ENCODE results near the gene SLC25A24.
"Not testable (repeated sequence)": the region's sequence is repeated elsewhere in the genome, so short reads cannot be mapped to it uniquely, and the experiment has no call there.

The SLC25A24 gene

GRCh38 chr1:108133148-108133547, 67.0 kb downstream of the SLC25A24 start:
- not testable (repeated sequence) for DNase-seq

- not testable (repeated sequence) for DNase-seq
These were observed 67.8 kb downstream of the SLC25A24 start for GRCh38 chr1:108132367-108132766.

GRCh38 chr1:108131281-108131680, 68.9 kb downstream of the SLC25A24 start:
- not testable (repeated sequence) for DNase-seq

- no peak for DNase-seq
These were observed 69.3 kb downstream of the SLC25A24 start for GRCh38 chr1:108130794-108131193.

GRCh38 chr1:108129999-108130398, 70.1 kb downstream of the SLC25A24 start:
- DNase-seq, result no peak

- DNase-seq, result no peak
These were observed 74.6 kb downstream of the SLC25A24 start for GRCh38 chr1:108125312-108126138.

GRCh38 chr1:108124622-108125311, 75.4 kb downstream of the SLC25A24 start:
- DNase-seq, result no peak

GRCh38 chr1:108124023-108124422, 76.1 kb downstream of the SLC25A24 start:
- DNase-seq, result no peak

- DNase-seq, result no peak
These were observed 78.6 kb downstream of the SLC25A24 start for GRCh38 chr1:108121358-108122143.

GRCh38 chr1:108120163-108120562, 80.0 kb downstream of the SLC25A24 start:
- no peak for DNase-seq

- no peak for DNase-seq
These were observed 80.6 kb downstream of the SLC25A24 start for GRCh38 chr1:108119500-108119899.

- DNase-seq, result no peak
These were observed 81.9 kb downstream of the SLC25A24 start for GRCh38 chr1:108117945-108118902.

- DNase-seq, result no peak
These were observed 82.9 kb downstream of the SLC25A24 start for GRCh38 chr1:108117237-108117636.

- no peak for DNase-seq
These were observed 86.0 kb downstream of the SLC25A24 start for GRCh38 chr1:108114033-108114599.

- DNase-seq, result no peak
These were observed 86.6 kb downstream of the SLC25A24 start for GRCh38 chr1:108113496-108113895.

GRCh38 chr1:108109295-108109973, 90.7 kb downstream of the SLC25A24 start:
- DNase-seq, result no peak

- no peak for DNase-seq
These were observed 92.0 kb downstream of the SLC25A24 start for GRCh38 chr1:108108119-108108518.

GRCh38 chr1:108107658-108108057, 92.5 kb downstream of the SLC25A24 start:
- no peak for DNase-seq

GRCh38 chr1:108106775-108107174, 93.4 kb downstream of the SLC25A24 start:
- no peak for DNase-seq

- DNase-seq, result no peak
These were observed 100.0 kb downstream of the SLC25A24 start for GRCh38 chr1:108100148-108100547.

GRCh38 chr1:108097018-108097417, 103.1 kb downstream of the SLC25A24 start:
- no peak for DNase-seq

All from GOT3 (cell line).